HepG2 (cell line): Measurements from ENCODE around the gene SH3YL1. TPM values are rescaled to one million over a fixed set of nuclear protein-coding genes. Genes with fewer than 3 reads are reported as not detected.

Source experiments
- CBX1 ChIP-seq: IDR thresholded peaks from one replicate; pipeline ENCODE4 v1.6.1; 2016; ENCODE audit warnings: antibody characterized with exemption, low read depth
- DR1 ChIP-seq: sonication (generic); formaldehyde crosslinking; IDR thresholded peaks from 2 replicates; pipeline ENCODE4 v1.8.0; 2021; ENCODE audit warnings: mild to moderate bottlenecking, missing genetic modification reagents, inconsistent platforms
- SP1 ChIP-seq, 2 experiments: fragments of 450-650 bp in 1 of 2; sonication (generic) in 1 of 2; formaldehyde crosslinking in 1 of 2; IDR thresholded peaks; 2 replicates each; pipeline versions ENCODE4 v1.4.0 to v1.6.1; 2016 to 2020; ENCODE audit warnings: missing genetic modification reagents in 1 of 2
- SRSF4 ChIP-seq: fragments of 200-400 bp; formaldehyde crosslinking; IDR thresholded peaks from one replicate; pipeline ENCODE4 v1.6.1; 2018; ENCODE audit warnings: mild to moderate bottlenecking, low read depth, low read length, moderate library complexity; ENCODE audit not compliant: poor library complexity, severe bottlenecking
- TCF7 ChIP-seq: sonication (generic); IDR thresholded peaks from 2 replicates; pipeline ENCODE4 v1.6.1; 2016; ENCODE audit warnings: antibody characterized with exemption, low read depth
- TOPORS ChIP-seq: sonication (generic); formaldehyde crosslinking; IDR thresholded peaks from 2 replicates; pipeline ENCODE4 v1.8.0; 2023; ENCODE audit warnings: mild to moderate bottlenecking, missing genetic modification reagents
- ZBTB14 ChIP-seq: sonication (generic); formaldehyde crosslinking; IDR thresholded peaks from 2 replicates; pipeline ENCODE4 v1.4.0; 2020; ENCODE audit warnings: missing genetic modification reagents
- ZBTB2 ChIP-seq: sonication (generic); formaldehyde crosslinking; IDR thresholded peaks from 2 replicates; pipeline ENCODE4 v1.8.0; 2022; ENCODE audit warnings: low read depth, missing genetic modification reagents
- ZBTB40 ChIP-seq, 2 experiments: fragments of 450-650 bp in 1 of 2; sonication (generic) in 1 of 2; formaldehyde crosslinking in 1 of 2; IDR thresholded peaks; 2 replicates each; pipeline versions ENCODE4 v1.6.1 to v1.8.0; 2016 to 2022; ENCODE audit warnings: antibody characterized with exemption in 1 of 2, mild to moderate bottlenecking in 1 of 2, missing genetic modification reagents in 1 of 2
- ZBTB43 ChIP-seq: sonication (generic); formaldehyde crosslinking; conservative IDR thresholded peaks from 2 replicates; pipeline ENCODE4 v1.4.0; 2020; ENCODE audit warnings: missing genetic modification reagents
- ZFP36 ChIP-seq: fragments of 150-350 bp; IDR thresholded peaks from 2 replicates; pipeline ENCODE4 v1.6.1; 2018; ENCODE audit warnings: borderline replicate concordance, low read length, low read depth; ENCODE audit not compliant: partially characterized antibody
- ZFP82 ChIP-seq: sonication (generic); formaldehyde crosslinking; IDR thresholded peaks from 2 replicates; pipeline ENCODE4 v1.5.1; 2020; ENCODE audit warnings: mild to moderate bottlenecking, missing genetic modification reagents, borderline replicate concordance
- ZNF580 ChIP-seq: IDR thresholded peaks from 2 replicates; pipeline ENCODE4 v1.6.1; 2016; ENCODE audit warnings: low read depth, borderline replicate concordance
- ZNF709 ChIP-seq: sonication (generic); formaldehyde crosslinking; IDR thresholded peaks from 2 replicates; pipeline ENCODE4 v1.5.0; 2020; ENCODE audit warnings: mild to moderate bottlenecking, missing genetic modification reagents
- polyA plus RNA-seq, 8 experiments: library from polyadenylated mRNA; depleted of rRNA in 3 of 8; stranded (reverse) in 7 of 8; unstranded in 1 of 8; fragments of >200 nt; fragmentation: Illumina TruSeq in 4 of 8; extraction: Trizol in 4 of 8; gene quantifications; 2 replicates each; pipeline versions ENCODE4 v1.2.1 to v1.2.3, GENCODE V29; 2011 to 2016; ENCODE audit warnings: low read depth in 4 of 8, missing spikeins in 1 of 8, mixed read lengths in 1 of 8; ENCODE audit not compliant: insufficient read depth in 1 of 8
- total RNA-seq, 5 experiments: library from RNA; depleted of rRNA; stranded (reverse); fragments of >200 nt; fragmentation: Illumina TruSeq; extraction: Trizol; gene quantifications; 2 replicates each; pipeline ENCODE4 v1.2.3, GENCODE V29; 2016; ENCODE audit warnings: low read depth in 1 of 5

SH3YL1 gene
- total and polyA plus RNA-seq, 2 of the 13 experiments (the other 11 are each of a cell fraction or from before 2014, with no cell fraction given): 13.0 to 48.2 TPM

GRCh38 chr2:260507-261161 lies 3.2 kb downstream of the SH3YL1 start (continued):
- peak; percentile 96 for TF ChIP-seq ZBTB43 (CRISPR knock-in tag)
- TF ChIP-seq ZNF580 (CRISPR knock-in tag): peak; percentile 98; the same call in 1 of the 2 replicates
- TF ChIP-seq ZBTB2: peak; percentile 56; the same call in 1 of the 2 replicates
- TF ChIP-seq TOPORS (CRISPR knock-in tag): peak; percentile 88
- 0 out of 2 replicates have a peak, but pooled peaks have one; percentile 21 for TF ChIP-seq ZFP82 (CRISPR knock-in tag)
- TF ChIP-seq ZNF709 (CRISPR knock-in tag): peak; percentile 93; the same call in 1 of the 2 replicates
- no peak for TF ChIP-seq ZBTB40 (IDR thresholded peaks at IDR 0.05)
- TF ChIP-seq ZBTB40 (CRISPR knock-in tag; IDR thresholded peaks at IDR 0.05): peak; percentile 92; the same call in 1 of the 2 replicates
- no peak for TF ChIP-seq CBX1
- TF ChIP-seq TCF7: peak; percentile 98
- no peak for TF ChIP-seq SP1 (IDR thresholded peaks at IDR 0.05)
- TF ChIP-seq SP1 (CRISPR knock-in tag; IDR thresholded peaks at IDR 0.05): peak; percentile 63
- no peak for TF ChIP-seq SRSF4
- no peak for TF ChIP-seq ZFP36
- TF ChIP-seq DR1 (CRISPR knock-in tag): 0 out of 2 replicates have a peak, but pooled peaks have one; percentile 40
- TF ChIP-seq ZBTB14 (CRISPR knock-in tag): no peak
